ENCODE measurements around the gene TCERG1.

Gene TCERG1

GRCh38 chr5:146490089-146490843, 43.1 kb downstream of the TCERG1 start:
- TF ChIP-seq CTCF (IDR thresholded peaks at IDR 0.05; ENCODE audit: borderline replicate concordance, insufficient read depth, low read depth, low read length): no peak
- no peak overlapping the region for H3K4me3 ChIP-seq (ENCODE audit: low read depth, low read length)

- TF ChIP-seq CTCF (IDR thresholded peaks at IDR 0.05; ENCODE audit: borderline replicate concordance, insufficient read depth, low read depth, low read length): no peak
- no peak overlapping the region for H3K4me3 ChIP-seq (ENCODE audit: low read depth, low read length)
Measured at GRCh38 chr5:146494656-146495055, 47.5 kb downstream of the TCERG1 start.

- TF ChIP-seq CTCF (IDR thresholded peaks at IDR 0.05; ENCODE audit: borderline replicate concordance, insufficient read depth, low read depth, low read length): no peak
- H3K4me3 ChIP-seq (ENCODE audit: low read depth, low read length): no peak overlapping the region
Measured at GRCh38 chr5:146499680-146500079, 52.5 kb downstream of the TCERG1 start.

GRCh38 chr5:146507428-146507827, 60.3 kb downstream of the TCERG1 start:
- no peak for TF ChIP-seq CTCF (IDR thresholded peaks at IDR 0.05; ENCODE audit: borderline replicate concordance, insufficient read depth, low read depth, low read length)
- H3K4me3 ChIP-seq (ENCODE audit: low read depth, low read length): no peak overlapping the region

- no peak for TF ChIP-seq CTCF (IDR thresholded peaks at IDR 0.05; ENCODE audit: borderline replicate concordance, insufficient read depth, low read depth, low read length)
- H3K4me3 ChIP-seq (ENCODE audit: low read depth, low read length): no peak overlapping the region
Measured at GRCh38 chr5:146510559-146511125, 63.5 kb downstream of the TCERG1 start.

GRCh38 chr5:146513462-146513861, 66.3 kb downstream of the TCERG1 start:
- H3K4me3 ChIP-seq (ENCODE audit: low read depth, low read length): no peak overlapping the region
- no peak for TF ChIP-seq CTCF (IDR thresholded peaks at IDR 0.05; ENCODE audit: borderline replicate concordance, insufficient read depth, low read depth, low read length)

- no peak overlapping the region for H3K4me3 ChIP-seq (ENCODE audit: low read depth, low read length)
- no peak for TF ChIP-seq CTCF (IDR thresholded peaks at IDR 0.05; ENCODE audit: borderline replicate concordance, insufficient read depth, low read depth, low read length)
Measured at GRCh38 chr5:146514575-146514974, 67.4 kb downstream of the TCERG1 start.

Measured in GM12875 (cell line).